CD4-positive, alpha-beta T cell treated with Interleukin-4 for 1 hour (primary cell): ENCODE data around the gene CSNK1A1L.
A peak's percentile ranks its signal among the peaks of the same experiment; 100 is the strongest.

Experiments
- DNase-seq, 2 donors: peaks; one replicate each; pipeline ENCODE4 v3.0.0-alpha.2; 2020 to 2022

CSNK1A1L gene

GRCh38 chr13:37105251-37105714 is at the start of gene CSNK1A1L:
Gene CSNK1A1L (minus strand): TSS chr13:37105664. CDS start chr13:37105256, 408 bp downstream.
- DNase-seq: no peak

DNA sequence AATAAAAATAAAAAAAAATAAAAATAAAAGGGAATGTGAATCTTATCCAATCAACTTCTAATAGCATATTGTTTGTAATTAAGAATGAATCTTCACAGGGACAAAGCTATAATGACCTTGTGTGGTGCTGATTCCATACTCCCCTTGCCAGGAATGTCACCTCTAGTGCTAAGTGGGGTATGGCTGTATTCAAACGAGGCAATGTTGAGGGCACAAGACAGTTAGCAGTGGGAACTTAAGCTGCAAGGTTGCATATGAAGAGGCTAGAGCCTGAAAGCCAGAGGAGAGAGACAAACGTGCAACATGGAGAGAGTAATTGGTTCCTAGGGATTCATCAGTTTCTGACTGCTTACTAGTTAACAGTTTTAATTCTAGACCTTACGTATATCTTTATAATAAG is 43.9 kb upstream of the CSNK1A1L start:
- no peak for DNase-seq

GRCh38 chr13:37148501-37148900 is 43.0 kb upstream of the CSNK1A1L start:
- no peak for DNase-seq

DNA sequence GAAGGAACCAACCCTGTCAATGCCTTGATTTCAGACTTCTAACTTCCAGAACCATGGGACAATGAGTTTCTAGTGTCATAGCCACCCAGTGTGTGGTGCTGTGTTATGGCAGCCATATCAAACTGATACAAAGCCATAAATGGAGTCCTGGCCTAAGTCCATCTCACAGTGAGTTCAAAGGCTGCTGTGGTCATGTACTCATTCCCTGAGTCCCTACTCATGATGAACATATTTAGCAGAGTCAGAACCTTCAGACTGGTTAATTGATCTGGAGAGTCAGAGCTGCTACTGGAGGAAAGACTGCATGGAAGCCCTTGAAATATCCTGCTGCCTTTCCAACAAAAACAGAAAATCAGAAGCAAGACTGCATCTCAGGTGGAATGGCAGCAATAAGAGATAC is 39.2 kb upstream of the CSNK1A1L start:
- no peak for DNase-seq

- no peak for DNase-seq
Observed at GRCh38 chr13:37143911-37144310, 38.4 kb upstream of the CSNK1A1L start.

DNA sequence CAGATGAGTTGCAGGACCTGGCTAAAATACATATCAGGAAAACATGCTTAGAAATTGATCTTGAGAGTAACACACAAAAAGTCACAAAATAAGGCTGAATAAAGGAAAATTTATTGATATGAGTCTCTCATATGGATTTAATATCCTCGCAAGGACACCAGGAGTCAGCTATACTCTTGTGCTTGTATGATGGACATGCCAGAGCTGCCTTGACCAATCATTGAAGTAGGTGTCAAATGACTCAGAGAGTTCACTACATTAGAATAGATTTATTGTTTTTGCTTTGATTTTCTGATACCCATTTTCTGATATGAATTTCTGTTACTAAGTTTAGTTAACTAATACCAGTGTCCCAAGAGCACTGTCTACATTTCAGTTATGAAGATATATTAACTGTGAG is 37.4 kb upstream of the CSNK1A1L start:
- no peak for DNase-seq

GRCh38 chr13:37141011-37141410 is 35.5 kb upstream of the CSNK1A1L start:
- DNase-seq: no peak

- DNase-seq: no peak
Observed at GRCh38 chr13:37139356-37139755, 33.9 kb upstream of the CSNK1A1L start.

GRCh38 chr13:37138926-37139325 is 33.5 kb upstream of the CSNK1A1L start:
- DNase-seq: no peak

GRCh38 chr13:37138169-37138568 is 32.7 kb upstream of the CSNK1A1L start:
- DNase-seq: no peak

DNA sequence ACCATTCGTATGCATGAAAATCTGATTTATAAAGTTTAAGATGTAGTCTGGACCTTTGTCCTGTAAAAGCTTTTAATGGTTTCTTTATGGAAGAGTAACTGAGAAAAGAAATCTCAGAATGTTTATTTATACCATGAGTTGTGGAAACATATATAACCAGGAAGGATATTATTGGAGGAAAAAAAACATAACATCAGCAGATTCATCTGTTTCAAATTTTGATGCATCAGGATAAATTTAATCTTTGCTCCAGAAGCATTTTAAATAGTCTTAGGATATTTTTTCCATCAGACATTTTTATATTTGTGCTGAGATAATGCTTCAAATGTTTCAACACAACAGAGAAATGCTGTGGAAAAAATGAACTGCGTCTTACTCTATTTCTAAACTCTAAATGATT is 31.2 kb upstream of the CSNK1A1L start:
- no peak for DNase-seq

GRCh38 chr13:37136187-37136586 is 30.7 kb upstream of the CSNK1A1L start:
- no peak for DNase-seq

- DNase-seq: no peak
Observed at GRCh38 chr13:37134411-37135041, 29.1 kb upstream of the CSNK1A1L start.

DNA sequence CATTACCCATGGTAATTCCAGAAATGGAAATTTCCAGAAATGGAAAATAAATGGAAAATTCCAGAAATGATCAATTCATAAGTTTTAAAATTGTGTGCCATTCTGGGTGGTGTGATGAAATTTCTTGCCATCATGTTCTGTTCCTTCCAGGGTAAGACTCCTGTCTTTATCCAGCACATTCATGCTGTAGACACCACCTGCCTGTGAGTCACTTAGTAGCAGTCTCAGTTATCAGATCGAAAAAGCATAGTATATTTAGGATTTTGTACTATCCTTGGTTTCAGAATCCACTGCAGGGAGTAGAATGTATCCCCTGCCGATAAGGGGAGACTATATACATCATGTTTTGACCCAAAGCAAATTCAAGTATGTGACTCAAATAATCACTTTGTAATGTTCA is 26.7 kb upstream of the CSNK1A1L start:
- no peak for DNase-seq

GRCh38 chr13:37131092-37131491 is 25.6 kb upstream of the CSNK1A1L start:
- DNase-seq: no peak

- no peak for DNase-seq
Observed at GRCh38 chr13:37129866-37130265, 24.4 kb upstream of the CSNK1A1L start.

DNA sequence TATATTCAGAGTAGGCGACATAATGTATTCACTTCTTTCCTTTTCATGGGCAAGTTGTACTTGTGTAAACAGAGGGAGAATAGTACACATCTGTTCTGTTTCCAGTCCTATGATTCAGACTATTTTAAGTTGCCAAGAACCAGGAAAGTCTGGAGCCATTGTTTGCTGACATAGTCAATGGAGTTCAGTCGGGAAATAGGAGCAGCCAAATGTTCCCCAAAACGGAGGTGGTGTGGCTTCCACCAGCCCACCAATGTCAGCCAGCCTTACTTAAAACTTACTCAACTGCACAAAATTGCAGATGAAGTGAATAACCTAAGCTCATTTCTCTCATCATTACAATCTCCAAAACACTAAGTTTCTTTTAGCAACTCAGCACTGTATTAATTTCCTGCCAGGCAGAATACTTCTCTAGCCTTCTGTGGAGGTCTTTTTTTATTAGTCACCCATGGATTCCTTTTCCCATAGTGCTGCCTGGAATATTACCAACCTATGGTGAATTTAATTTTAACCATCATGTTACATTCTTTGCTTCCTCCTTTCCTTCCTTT is 22.3 kb upstream of the CSNK1A1L start:
- DNase-seq: no peak

- no peak for DNase-seq
Observed at GRCh38 chr13:37123337-37123736, 17.9 kb upstream of the CSNK1A1L start.

- no peak for DNase-seq
Observed at GRCh38 chr13:37118016-37118415, 12.6 kb upstream of the CSNK1A1L start.

GRCh38 chr13:37114250-37114649 is 8.8 kb upstream of the CSNK1A1L start:
- DNase-seq: no peak

DNA sequence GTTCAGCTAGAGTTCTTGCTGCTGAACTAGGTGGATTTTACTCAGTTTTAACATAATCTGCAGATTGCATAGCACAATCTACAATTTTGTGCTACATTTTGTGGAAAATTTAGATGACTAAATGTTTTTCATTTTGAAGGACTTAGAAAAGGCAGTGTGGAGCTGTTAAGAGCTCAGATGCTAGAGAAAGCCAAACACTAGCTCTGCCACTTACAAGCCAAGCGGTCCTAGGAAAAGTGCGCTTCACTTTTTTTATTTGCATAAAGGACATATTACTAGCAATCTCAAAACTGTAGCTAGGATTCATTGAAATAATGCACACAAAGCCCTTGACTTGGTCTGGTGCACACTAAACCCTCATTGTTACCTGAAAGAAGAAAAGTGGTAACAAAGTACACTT is 8.1 kb upstream of the CSNK1A1L start:
- no peak for DNase-seq

DNA sequence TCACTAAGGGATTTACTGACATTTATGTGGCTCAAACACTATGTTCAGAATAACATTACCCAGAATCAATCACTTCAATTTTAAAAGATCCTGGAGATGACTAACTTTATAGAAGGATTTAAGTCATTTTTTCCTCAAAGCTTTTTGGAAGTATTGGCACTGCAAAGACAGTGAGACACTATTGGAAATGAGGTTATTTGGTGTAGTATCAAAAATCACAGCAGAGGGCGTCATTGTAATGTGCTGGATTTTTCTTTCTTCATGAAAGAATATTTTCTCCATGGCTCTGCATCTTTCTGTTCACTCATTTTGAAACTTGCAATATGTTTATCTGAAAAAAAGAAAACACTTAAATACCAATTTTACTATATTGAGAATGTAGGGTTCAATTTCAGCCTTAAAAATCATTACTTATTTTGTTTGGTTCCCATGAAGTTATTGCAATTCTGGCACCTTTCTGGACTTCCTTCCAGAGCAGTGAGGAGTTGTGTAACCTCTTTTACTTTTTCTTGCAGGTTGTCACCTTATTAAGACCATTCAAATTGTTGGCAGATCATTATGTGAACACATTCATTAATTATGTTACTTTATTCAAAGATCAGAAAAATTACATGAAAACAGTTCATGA is 3.7 kb upstream of the CSNK1A1L start:
- DNase-seq: peak in 1 of 2 donors; percentile 1

GRCh38 chr13:37107868-37108267 is 2.4 kb upstream of the CSNK1A1L start:
- no peak for DNase-seq

- DNase-seq: no peak
Observed at GRCh38 chr13:37107456-37107855, 2.0 kb upstream of the CSNK1A1L start.

DNA sequence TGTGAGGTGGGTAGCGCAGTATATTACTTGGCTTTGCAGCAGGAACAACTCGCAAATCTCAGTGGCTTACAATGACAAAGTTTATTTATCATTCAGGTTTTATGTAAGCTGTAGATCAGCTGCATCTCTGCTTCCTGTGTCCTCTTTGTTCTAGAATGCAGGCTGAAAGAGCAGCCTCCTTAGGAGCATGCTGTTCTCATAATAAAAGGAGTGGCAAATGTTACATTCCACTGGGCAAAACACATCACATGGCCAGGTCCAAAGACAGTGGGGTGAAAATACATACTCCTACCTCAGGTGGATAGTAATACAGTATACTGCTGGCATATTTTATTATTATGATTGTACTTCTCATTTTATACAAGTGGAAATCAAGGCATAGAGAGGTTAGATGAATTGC is 1.2 kb upstream of the CSNK1A1L start:
- no peak for DNase-seq
